GM21381 (cell line): Measurements from ENCODE around the gene TESK2.
"Not testable (repeated sequence)": the region's sequence is repeated elsewhere in the genome, so short reads cannot be mapped to it uniquely, and the experiment has no call there.

Experiments
- ATAC-seq: cut with Tn5 transposase; IDR thresholded peaks from one replicate; pipeline ENCODE4 v1.9.1; 2021; ENCODE audit warnings: mild to moderate bottlenecking, moderate library complexity; ENCODE audit not compliant: unreplicated experiment

TESK2 gene

DNA sequence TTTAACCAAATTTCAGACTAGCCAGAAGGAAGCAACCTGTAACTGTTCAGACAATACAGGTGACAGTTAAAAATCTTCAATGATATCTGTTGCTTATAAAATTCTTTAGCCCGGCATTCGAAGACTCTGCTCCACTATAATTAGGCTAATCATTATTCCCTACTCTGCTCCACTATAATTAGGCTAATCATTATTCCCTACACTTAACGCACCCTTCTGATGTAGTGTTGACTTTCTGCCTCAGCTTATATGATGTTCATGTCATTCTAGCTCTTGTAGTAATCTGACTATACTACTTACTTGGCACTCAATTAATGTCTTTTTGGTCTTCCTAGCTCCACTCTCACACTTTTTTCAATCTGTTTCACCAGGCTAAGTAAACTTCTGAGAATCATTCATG lies 13.3 kb downstream of the TESK2 start:
- no peak for ATAC-seq

DNA sequence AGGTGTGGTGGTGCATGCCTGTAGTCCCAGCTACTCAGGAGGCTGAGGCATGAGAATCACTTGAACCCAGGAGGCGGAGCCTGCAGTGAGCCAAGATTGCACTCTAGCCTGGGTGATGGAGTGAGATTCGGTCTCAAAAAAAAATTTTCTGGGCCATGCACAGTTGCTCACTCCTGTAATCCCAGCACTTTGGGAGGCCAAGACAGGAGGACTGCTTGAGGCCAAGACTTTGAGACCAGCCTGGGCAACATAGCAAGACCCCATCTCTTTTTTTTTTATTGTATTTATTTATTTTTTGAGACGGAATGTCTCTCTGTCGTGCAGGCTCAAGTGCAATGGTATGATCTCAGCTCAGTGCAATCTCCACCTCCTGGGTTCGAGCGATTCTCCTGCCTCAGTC lies 16.8 kb downstream of the TESK2 start:
- not testable (repeated sequence) for ATAC-seq

DNA sequence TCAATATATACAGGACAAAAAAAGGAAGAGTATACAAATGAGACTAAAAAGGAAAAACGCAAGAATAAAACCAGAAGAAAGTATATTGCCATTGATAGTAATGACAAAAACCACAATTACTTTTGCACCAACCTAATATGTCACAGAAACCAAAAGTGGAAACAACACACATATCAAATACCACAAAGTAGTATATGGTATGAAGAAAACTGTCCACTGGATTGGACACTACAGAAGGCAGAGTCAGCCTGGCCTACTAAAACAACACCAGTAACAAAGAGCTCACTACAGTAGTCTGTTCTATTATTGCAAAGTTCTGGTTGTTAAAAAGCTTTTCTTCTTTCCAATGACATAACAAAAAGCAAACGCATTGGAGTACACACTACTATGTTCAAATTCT lies 17.7 kb downstream of the TESK2 start:
- peak; percentile 48 for ATAC-seq

DNA sequence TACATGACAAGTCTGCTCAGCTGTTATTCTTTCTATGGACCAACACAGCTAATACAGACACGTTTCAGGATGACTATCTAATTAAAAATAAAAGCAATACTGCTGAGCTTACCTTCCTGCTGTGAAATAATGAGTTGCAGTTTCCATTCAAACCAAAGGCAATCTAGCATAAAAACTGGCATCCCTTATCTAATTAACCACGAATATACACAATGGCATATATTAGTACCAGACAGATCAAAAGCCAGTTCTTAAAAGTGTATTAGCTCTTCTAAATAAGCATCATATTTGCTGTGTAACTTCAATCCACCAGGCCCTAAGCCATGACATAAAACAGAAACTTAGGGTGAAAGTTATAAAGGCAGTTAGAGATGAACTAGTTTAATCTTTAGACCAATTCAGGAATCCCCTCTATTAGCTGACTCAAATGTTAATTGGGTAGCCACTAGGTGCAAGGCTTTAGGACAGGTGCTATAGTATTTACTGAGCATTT lies 20.6 kb downstream of the TESK2 start:
- ATAC-seq, result no peak

DNA sequence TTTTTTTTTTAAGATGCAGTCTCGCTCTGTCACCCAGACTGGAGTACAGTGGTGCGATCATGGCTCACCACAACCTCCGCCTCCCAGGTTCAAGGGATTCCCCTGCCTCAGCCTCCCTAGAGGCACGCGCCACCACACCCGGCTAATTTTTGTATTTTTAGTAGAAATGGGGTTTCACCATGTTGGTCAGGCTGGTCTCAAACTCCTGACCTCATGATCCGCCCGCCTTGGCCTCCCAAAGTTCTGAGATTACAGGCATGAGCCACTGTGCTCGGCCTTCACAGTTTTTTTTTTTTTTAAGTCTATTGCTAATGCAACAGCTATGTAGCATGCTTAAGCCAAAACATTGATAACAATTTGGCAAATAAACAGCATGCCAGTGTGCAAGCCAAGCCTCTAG lies 23.6 kb downstream of the TESK2 start:
- peak; percentile 49 for ATAC-seq

DNA sequence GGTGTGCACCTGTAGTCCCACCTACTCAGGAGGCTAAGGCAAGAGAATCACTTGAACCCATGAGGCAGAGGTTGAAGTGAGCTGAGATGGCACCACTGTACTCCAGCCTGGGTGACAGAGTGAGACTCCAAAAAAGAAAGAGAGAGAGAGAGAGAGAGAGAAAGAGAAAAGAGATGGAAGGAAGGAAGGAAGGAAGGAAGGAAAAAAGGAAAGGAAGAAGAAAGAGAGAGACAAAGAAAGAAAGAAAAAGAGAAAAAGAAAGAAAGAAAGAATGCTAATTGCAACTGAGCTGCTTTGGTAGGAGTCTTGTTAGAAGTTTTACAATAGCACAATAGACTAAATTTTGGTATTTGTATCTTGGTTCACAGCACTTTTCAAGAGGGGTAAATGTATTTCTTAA lies 25.7 kb downstream of the TESK2 start:
- ATAC-seq, result no peak

DNA sequence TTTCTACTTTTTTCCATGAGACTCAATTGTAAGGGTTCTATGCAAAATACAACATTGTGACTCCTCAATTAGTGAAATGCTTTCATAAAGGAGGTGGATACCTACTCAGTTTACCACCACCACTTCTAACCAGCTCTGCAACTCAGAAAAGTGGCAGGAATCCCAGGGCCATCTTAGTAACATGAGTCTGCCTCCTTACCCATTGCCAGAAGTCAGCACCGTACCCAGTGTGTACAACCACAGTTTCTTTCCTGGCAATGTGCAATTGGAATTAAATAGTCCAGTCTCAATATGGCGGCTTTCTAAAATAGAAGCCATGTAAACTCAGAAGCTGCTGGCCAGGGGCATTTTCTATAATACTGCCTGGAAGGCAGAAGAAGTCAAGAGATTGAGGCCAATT lies 32.1 kb downstream of the TESK2 start:
- no peak for ATAC-seq

DNA sequence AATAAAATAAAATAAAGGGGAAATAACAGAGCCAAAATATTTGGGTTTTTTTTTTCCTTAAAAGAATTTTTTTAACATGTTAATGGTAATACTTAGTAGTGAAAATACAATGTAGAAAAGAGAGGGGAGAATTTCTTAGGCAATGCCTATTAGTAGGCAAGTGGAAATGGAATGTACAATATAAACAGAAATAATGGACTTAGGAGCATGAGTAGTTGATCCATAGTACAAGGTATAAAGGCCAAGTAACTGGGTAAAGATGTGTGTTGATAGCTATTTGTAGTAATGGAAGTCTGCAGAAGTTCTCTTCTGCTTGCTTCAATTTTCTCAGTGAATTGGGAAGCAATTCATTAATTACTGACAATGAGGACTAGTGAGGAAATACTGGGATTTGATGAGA lies 34.4 kb downstream of the TESK2 start:
- no peak for ATAC-seq

DNA sequence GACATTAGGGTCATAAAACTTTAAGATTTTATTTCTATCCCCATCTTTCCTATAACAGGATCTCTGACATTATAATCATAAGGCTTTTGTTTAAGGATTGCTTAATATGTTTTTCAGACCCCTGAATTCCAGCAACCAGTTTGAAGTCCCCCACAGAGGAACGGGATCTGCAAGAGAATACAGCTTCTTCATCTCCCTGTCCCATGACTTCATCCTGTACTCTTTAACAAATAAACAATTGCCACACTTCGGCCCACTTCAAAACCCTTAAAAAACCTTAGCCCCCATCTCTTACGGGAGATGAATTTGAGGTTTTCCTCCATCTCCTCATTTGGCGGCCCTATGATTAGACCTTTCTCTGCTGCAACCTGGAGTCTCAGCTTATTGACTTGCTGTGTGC lies 35.8 kb downstream of the TESK2 start:
- no peak for ATAC-seq

DNA sequence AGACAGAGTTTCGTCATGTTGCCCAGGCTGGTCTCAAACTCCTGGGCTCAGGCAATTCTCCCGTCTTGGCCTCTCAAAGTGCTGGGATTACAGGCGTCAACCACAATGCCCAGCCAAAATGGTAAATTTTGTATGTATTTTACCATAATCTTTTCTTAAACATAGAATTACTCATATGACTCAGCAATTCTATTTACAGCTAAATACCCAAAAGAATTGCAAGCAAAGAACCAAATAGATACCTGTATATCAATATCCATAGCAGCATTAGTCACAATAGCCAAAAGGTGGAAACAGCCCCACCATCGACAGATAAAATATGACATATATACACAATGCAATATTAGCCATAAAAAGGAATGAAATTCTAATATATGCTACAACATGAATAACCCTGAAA lies 36.5 kb downstream of the TESK2 start:
- no peak for ATAC-seq

DNA sequence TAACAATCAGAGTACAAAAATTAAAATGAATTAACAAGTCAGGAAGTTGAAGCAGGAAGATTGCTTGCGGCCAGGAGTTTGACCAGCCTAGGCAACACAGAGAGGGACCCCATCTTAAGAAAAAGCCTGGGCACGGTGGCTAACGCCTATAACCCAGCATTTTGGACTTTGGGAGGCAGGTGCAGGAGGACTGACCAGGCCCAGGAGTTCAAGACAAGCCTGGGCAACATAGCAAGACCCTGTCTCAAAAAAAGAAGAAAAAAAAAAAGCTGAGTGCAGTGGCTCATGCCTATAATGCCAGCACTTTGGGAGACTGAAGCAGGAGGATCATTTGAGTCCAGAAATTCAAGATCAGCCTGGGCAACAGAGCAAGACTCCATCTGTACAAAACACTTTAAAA lies 38.5 kb downstream of the TESK2 start:
- no peak for ATAC-seq

DNA sequence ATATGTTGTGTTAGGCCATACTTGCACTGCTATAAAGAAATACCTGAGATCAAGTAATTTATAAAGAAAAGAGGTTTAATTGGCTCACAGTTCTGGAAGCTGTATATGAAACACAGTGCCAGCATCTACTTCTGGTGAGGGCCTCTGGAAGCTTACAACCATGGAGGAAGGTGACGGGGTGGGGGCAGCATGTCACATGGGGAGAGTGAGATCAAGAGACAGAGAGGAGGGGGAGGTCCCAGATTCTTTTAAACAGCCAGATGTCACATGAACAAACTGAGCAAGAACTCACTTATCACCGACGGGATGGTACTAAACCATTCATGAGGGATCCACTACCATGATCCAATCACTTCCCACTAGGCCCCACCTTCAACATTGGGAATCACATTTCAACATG lies 42.6 kb downstream of the TESK2 start:
- ATAC-seq, result no peak

DNA sequence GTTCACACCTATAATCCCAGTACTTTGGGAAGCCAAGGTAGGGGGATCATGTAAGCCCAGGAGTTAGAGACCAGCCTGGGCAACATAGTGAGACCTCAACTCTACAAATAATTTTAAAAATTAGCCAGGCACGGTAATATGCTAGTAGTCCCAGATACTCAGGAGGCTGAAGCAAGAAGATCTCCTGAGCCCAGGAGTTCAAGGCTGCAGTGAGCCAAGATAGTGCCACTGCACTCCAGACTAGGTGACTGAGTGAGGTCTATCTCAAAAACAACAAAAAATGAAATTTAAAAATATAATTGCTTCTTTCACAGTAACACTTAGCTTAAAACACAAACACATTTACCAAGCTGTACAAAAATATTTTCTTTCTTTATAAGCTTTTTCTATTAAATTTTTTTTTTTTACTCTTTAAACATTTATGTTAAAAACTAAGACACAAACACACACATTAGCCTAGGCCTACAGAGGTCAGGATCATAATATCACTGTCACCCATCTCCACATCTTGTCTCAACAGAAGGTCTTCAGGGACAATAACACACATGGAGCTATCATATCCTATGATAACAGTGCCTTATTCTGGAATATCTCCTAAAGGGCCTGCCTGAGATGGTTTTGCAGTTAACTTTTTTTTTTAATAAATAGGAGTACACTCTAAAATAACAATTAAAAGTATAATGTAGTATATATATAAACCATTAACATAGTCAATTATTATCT lies 43.9 kb downstream of the TESK2 start:
- no peak for ATAC-seq

DNA sequence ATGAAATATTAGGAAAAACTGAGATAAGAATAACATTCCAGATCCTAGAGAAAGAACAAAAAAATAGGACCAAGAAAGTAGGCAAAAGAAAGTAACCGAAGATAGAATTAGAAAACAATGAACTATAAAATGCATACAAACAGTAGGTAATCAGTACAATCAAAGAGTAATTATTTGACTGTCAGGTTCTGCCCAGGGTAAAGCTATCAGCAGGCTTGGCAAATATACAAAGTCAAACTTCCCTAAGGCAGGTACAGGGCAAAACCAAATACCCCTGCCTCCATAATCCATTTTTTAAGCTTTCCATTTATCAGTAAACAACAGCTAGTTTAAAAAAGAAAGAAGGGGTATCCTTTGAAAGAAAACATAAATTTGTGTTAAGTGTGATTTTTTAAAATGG lies 44.4 kb downstream of the TESK2 start:
- ATAC-seq, result no peak

DNA sequence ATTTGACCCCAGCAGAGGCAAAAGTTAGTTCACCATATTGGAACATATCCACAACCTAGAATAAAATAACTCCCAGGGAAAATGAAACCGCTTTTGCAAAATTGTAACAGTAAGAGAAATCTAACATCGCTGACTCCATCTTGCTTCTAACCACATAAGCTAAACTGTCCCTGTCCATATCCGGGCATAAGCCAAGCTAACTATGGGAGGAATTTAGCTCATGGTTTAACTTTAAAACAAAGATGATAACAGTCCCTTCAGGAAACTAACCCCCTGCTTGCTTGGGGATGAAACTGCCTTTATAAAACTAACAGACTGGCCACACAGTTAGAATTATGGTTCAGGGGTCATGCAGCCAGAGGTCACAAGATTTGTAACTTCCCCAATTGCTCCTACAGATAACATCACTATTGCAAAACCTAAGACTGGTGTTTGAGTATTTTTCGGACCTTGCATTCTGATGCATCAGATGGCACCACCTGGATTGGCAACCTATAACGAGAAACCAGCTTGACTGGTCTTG lies 46.3 kb downstream of the TESK2 start:
- ATAC-seq, result no peak

DNA sequence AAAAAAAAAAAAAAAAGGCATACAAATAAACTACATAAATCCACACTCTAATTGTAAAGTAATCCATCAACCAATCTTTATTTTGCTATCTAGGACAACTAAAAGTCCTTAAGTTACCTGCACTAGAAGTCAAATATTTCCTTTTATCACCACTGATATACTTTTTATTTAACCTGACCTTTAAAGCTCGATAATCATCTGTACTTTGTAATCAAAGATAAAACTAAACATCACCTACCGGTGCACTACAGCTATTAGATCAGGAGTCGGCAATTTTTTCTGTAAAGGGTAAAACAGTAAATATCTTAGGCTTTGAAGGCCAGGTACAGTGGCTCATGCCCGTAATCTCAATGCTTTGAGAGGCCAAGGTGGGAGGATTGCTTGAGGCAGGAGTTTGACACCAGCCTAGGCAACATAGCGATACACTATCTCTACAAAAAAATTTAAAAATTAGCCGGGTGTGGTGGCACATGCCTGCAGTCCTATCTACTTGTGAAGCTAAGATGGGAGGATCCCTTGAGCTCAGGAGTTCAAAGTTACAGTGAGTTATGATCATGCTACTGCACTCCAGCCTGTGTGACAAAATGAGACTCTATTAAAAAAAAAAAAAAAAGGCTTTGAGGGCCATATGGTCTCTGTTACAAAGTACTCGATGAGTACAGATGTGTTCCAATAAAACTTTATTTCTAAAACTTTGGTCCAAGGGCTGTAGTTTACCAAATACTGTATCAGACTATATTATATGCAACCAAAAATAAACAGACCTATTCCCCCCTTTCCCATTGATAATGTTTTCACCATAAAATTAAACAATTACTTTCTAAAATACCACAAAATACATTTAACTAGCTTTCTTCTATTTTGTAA lies 47.1 kb downstream of the TESK2 start:
- no peak for ATAC-seq

DNA sequence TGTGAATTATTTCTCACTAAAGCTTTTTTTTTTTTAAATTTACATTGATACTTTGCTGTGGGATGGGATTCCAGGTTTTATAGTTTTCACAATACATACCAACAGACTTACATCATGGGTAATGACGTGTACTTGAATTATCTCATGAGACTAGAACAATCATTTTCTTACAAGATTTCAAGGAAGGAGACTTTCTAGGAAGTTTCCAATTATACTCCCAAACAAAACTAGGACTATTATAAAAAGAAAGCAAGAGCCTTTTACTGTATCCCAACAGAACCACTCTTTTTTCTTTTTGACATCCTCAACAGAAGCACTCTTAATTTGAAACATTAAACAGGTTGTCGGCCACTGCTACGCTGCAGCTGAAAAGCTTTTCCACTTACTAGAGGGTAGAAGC lies 48.7 kb downstream of the TESK2 start:
- no peak for ATAC-seq

DNA sequence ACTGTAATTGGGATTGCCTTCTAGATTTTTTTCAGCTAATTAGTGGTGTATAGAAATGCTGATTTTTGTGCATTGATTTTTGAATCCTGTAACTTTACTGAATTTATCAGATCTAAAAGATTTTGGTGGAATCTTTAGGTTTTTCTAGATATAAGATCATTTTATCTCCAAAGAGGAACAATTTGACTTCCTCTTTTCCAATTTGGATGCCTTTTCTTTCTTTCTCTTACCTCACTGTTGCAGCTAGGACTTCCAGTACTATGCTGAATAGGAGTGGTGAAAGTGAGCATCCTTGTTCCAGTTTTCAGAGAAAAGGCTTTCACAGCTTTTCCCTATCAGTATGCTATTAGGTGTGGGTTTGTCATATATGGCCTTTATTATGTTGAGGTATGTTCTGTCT lies 53.6 kb downstream of the TESK2 start:
- no peak for ATAC-seq

DNA sequence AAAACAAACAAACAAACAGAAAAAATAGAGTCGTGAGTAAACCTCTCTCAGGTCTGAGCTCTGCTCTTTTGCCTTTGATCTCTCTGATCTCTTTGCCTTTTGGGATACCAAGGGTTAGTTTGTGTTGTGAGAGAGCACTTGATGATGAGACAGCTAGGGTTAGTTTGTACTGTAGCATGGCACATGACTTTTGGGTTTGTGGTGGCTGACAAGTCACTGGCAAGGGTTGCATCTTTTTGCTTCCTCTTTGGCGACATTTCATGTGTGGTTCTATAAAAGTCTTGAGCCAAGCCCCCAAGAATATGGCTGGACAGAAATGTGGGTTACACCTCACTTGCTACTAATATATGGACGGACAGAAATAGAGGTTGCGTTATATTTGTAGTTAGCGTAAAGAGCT lies 60.5 kb downstream of the TESK2 start:
- no peak for ATAC-seq

DNA sequence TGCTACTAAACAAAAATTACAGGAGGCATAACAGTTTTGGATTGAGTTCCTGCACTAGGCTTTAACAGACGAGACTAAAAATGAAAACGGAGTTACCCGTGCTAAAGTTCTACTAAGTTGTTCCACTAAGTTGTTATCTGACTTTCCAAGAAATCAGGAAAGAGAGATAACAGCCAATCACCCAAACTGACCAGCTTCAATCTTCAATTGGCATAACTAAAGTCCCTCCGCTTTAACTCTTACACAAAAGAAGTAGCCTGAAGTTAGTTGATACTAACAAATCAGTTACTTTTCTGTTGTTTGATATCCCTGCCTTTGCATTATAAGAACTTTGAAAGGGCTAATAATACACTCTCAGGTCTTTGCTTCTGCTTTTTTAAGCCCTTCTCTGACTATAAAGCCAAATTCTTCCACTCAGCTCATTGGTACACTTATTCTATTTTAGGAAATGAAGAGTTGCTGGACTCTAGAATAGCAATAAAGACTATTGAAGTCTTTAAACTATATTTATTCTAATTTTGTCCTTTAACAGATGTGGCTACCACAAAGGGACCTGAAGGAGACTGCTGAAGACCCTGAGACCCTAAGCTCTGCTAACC lies 61.3 kb downstream of the TESK2 start:
- no peak for ATAC-seq

DNA sequence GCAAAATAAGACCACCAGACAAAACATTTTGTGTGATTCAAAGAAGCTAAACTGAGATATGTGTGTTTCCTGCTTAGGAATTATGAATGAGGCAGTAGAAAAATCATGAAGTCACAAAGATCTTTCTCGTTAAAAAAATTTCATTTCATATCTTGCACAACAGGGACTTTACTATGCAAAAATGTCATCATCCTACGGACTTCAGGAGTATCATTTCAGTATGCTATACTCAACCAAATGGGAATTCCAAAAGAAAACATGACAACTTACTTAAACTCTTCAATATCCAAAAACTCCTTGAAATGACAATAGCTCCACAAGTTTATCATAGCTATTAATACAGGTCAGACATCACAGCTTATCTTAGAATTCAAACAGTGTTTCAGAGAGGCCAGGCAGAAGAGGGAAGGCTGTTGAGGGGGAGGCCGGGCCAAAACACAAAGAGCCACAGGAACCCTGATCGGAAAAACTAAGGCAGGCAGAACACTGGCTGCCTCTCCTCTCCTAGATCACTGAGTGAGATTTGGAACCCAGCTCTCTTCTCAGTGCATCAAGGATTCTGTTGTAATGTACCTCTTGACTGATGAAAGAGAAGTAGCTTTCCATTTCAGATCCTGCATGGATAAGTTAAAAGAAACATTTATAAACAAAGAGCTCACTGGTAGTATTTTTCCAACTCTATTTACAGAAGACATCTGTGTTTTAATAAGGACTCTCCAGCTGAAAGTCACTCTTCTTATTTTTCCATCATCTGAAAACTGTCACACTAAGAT lies 66.9 kb downstream of the TESK2 start:
- no peak for ATAC-seq
